OCI-LY3 (cell line): ENCODE measurements around the gene PPP2R5B.

Experiments
- H2AFZ ChIP-seq: fragments of 200-600, 300-600 bp; shearing (Covaris generic); 2 replicates; pipeline ENCODE4 v1.6.0; 2014; ENCODE audit warnings: antibody characterized with exemption, low read depth, low read length
- H3K27ac ChIP-seq: fragments of 200-600, 300-600 bp; sonication (generic); 2 replicates; pipeline ENCODE4 v1.5.1; 2014; ENCODE audit warnings: mild to moderate bottlenecking, low read length, moderate library complexity, mixed read lengths
- H3K27me3 ChIP-seq: fragments of 200-600, 300-600 bp; sonication (generic); 2 replicates; pipeline ENCODE4 v1.6.1; 2014; ENCODE audit warnings: low read depth, low read length, mixed read lengths
- H3K36me3 ChIP-seq: fragments of 200-600, 300-600 bp; sonication (generic); replicated peaks from 2 replicates; pipeline ENCODE3; 2014; ENCODE audit warnings: low read depth, low read length, mixed read lengths
- H3K4me1 ChIP-seq: fragments of 300-600, 200-600 bp; sonication (generic); 2 replicates; pipeline ENCODE4 v1.6.1; 2014; ENCODE audit warnings: low read length, mixed read lengths
- H3K4me2 ChIP-seq: fragments of 200-600, 300-600 bp; sonication (generic); 2 replicates; pipeline ENCODE4 v1.6.1; 2014; ENCODE audit warnings: low read length, mixed read lengths
- H3K4me3 ChIP-seq: fragments of 300-600, 200-600 bp; sonication (generic); 2 replicates; pipeline ENCODE4 v1.5.1; 2014; ENCODE audit warnings: antibody characterized with exemption, mild to moderate bottlenecking, low read length, moderate library complexity
- H3K79me2 ChIP-seq: fragments of 300-600, 200-600 bp; shearing (Covaris generic); 2 replicates; pipeline ENCODE4 v1.6.1; 2014; ENCODE audit warnings: mild to moderate bottlenecking, low read length, mixed read lengths
- H3K9ac ChIP-seq: fragments of 300-600, 200-600 bp; shearing (Covaris generic); 2 replicates; pipeline ENCODE4 v1.6.0; 2014; ENCODE audit warnings: mild to moderate bottlenecking, low read length, moderate library complexity
- H3K9me3 ChIP-seq: fragments of 200-600, 300-600 bp; shearing (Covaris generic); 2 replicates; pipeline ENCODE4 v1.6.1; 2014; ENCODE audit warnings: low read length, mixed read lengths; ENCODE audit not compliant: insufficient read depth
- H4K20me1 ChIP-seq: fragments of 200-600, 300-600 bp; sonication (generic); 2 replicates; pipeline ENCODE4 v1.6.1; 2016; ENCODE audit warnings: low read length, mixed read lengths; ENCODE audit not compliant: insufficient read depth
- EZH2phosphoT487 ChIP-seq: fragments of 200-600 bp; shearing (Covaris generic); IDR thresholded peaks from 2 replicates; pipeline ENCODE4 v1.6.1; 2018; ENCODE audit warnings: antibody characterized with exemption, mixed run types, low read depth
- TF ChIP-seq, protein P1 (sequence below): fragments of 200-600, 300-600 bp; sonication (generic); IDR thresholded peaks from 2 replicates; pipeline ENCODE4 v1.5.1; 2014; ENCODE audit warnings: antibody characterized with exemption, low read length, low read depth

The PPP2R5B gene

DNA sequence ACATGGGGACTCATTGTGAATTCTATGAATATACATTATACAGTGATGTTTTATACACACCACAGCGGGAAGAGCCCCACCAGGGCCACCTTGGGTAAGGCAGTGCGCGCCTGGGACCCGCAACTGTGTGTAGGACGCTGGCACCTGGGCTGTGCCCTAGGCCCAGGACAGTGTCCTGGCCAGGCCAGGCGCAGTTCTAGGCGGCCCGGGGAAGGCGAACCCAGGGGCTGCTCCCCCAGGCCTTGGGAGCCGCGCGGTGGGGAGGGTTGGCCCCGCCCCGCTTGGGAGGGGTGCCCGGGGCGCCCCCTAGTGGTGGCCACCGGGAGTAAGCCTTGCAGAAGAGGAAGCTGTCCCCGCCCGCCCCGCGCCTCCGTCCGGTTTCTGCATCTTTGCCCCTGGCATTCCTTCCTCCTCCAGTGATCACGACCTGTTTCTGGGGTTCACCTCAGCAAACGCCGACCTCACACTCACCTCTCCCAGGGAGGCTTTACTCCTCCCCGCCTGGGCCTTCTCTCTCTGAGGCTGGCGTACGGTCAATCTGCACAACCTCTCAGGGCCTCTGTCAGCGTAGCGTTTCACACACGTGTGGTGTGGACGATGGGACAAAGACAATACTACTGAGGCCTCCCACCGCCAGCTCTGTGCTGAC is 36.6 kb upstream of the PPP2R5B start:
- no peaks in the 10 kb centered on the region for H3K79me2 ChIP-seq
- H3K9me3 ChIP-seq, result no peaks in the 10 kb centered on the region
- peaks cover 36% of the 10 kb centered on the region for H3K4me1 ChIP-seq
- H3K4me3 ChIP-seq, result peak overlapping the region; percentile 75
- H3K36me3 ChIP-seq, result no peaks in the 10 kb centered on the region
- no peaks in the 10 kb centered on the region for H4K20me1 ChIP-seq
- TF ChIP-seq, protein P1, sequence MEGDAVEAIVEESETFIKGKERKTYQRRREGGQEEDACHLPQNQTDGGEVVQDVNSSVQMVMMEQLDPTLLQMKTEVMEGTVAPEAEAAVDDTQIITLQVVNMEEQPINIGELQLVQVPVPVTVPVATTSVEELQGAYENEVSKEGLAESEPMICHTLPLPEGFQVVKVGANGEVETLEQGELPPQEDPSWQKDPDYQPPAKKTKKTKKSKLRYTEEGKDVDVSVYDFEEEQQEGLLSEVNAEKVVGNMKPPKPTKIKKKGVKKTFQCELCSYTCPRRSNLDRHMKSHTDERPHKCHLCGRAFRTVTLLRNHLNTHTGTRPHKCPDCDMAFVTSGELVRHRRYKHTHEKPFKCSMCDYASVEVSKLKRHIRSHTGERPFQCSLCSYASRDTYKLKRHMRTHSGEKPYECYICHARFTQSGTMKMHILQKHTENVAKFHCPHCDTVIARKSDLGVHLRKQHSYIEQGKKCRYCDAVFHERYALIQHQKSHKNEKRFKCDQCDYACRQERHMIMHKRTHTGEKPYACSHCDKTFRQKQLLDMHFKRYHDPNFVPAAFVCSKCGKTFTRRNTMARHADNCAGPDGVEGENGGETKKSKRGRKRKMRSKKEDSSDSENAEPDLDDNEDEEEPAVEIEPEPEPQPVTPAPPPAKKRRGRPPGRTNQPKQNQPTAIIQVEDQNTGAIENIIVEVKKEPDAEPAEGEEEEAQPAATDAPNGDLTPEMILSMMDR, result peak; percentile 84
- no peak for TF ChIP-seq EZH2phosphoT487
- no peaks in the 10 kb centered on the region for H3K27me3 ChIP-seq
- H2AFZ ChIP-seq, result peak overlapping the region; percentile 90
- peak overlapping the region; percentile 68 for H3K9ac ChIP-seq
- H3K4me2 ChIP-seq, result peak overlapping the region; percentile 97
- peak overlapping the region; percentile 58 for H3K27ac ChIP-seq

DNA sequence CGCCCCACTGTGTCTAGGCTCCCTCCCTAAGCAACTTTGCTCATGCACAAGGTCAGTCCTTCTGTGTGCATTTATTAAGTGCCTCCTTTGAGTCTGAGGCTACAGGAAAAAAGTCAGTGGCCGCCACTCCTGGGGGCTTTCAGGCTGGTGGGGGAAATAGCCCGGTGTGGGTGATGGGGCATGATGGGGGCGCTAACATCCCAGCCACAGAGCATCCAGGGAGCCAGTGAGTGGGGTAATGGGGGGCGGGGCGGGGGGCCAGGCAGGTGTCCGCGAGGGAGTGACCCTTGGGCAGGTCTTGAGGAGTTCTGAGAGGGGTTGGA is 36.1 kb upstream of the PPP2R5B start:
- Histone ChIP-seq H3K4me2 (peak overlapping the region; percentile 97), H3K9me3 (no peaks in the 10 kb centered on the region), H3K79me2 (no peaks in the 10 kb centered on the region), H3K27ac (peak overlapping the region; percentile 58), H2AFZ (peak overlapping the region; percentile 90), H3K27me3 (no peaks in the 10 kb centered on the region), H3K9ac (peak overlapping the region; percentile 68), H3K36me3 (no peaks in the 10 kb centered on the region), H3K4me1 (peaks cover 41% of the 10 kb centered on the region), H3K4me3 (peak overlapping the region; percentile 75), H4K20me1 (no peaks in the 10 kb centered on the region)
- TF ChIP-seq, protein P1, result no peak
- no peak for TF ChIP-seq EZH2phosphoT487

DNA sequence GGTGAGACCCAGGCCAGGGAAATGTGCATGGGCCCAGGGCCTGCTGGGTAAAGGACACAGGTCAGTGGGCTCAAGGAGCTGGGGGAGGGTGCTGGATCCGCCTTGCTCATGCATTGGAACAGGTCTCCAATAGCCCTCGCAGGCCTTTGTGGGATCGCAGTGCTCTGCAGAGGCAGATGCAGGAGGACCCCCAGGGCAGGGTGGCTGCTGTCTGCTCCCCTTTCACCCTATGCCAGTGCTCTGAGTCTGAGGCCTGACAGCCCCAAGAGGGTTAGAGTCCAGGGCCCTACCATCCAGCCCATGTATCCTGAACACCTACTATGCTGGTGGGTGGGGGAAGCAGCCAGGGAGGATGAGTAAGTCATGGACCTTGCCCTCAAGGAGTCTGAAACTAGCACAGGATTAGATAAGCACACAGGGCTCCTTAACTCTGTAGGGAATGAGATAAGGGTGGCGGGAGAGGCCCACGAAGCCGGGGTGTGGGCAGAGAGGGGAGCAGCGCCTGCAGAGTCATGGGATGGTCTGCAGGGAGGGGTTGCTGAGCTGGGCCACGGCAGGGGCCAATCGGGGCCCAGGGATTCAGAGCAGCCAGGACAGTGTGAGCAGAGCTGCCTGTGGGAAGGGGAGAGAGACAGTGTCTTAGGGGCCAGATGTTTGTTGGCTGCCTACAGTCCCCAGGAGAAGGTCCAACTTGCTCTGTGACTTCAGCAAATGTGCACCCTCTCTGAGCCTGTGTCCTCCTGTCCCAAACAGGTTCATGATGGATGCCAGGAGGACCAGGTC is 35.6 kb upstream of the PPP2R5B start:
- Histone ChIP-seq H3K4me1 (peaks cover 47% of the 10 kb centered on the region), H3K27me3 (no peaks in the 10 kb centered on the region), H3K36me3 (no peaks in the 10 kb centered on the region), H3K4me2 (peak overlapping the region; percentile 97), H3K9me3 (no peaks in the 10 kb centered on the region), H3K27ac (no peak overlapping the region), H2AFZ (no peak overlapping the region), H3K4me3 (no peak overlapping the region; the same call in 1 of the 2 replicates), H3K9ac (no peak overlapping the region), H4K20me1 (no peaks in the 10 kb centered on the region), H3K79me2 (no peaks in the 10 kb centered on the region)
- no peak for TF ChIP-seq EZH2phosphoT487
- TF ChIP-seq, protein P1, result no peak

DNA sequence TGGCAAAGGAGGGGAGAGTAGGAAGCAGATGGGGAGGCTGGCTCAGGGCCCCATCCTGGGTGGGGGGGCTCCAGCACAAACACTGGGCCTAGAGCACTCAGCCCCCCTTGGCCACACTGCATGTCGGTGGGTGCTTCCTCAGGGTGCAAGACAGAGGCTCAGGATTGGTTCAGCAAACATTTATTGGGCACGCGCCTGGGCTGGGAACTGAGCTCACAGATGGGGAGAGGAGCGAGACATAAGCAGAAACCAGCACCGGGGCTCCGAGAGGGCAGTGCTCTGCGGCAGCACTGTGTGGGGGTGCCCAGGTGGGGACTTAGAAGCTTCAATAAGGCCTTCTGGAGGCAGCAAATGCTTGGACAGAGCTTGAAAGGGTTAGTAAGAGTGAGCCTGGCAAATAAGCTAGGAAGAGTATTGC is 34.0 kb upstream of the PPP2R5B start:
- Histone ChIP-seq H3K27ac (no peak overlapping the region), H3K9ac (no peak overlapping the region), H3K4me1 (peaks cover 60% of the 10 kb centered on the region), H3K36me3 (no peaks in the 10 kb centered on the region), H2AFZ (no peak overlapping the region), H3K79me2 (no peaks in the 10 kb centered on the region), H4K20me1 (no peaks in the 10 kb centered on the region), H3K9me3 (no peaks in the 10 kb centered on the region), H3K4me2 (no peak overlapping the region), H3K27me3 (no peaks in the 10 kb centered on the region), H3K4me3 (no peak overlapping the region)
- no peak for TF ChIP-seq EZH2phosphoT487
- TF ChIP-seq, protein P1, result no peak
